ENCODE results near the gene CYFIP2.

The CYFIP2 gene

GRCh38 chr5:157362982-157363381 is 97.1 kb downstream of the CYFIP2 start:
- no peak for DNase-seq

GRCh38 chr5:157365732-157366131 is 99.8 kb downstream of the CYFIP2 start:
- DNase-seq, result no peak

- peak; percentile 51 for DNase-seq
These were observed 101.1 kb downstream of the CYFIP2 start for GRCh38 chr5:157366741-157367674.

- no peak for DNase-seq
These were observed 103.6 kb downstream of the CYFIP2 start for GRCh38 chr5:157369507-157369906.

- DNase-seq, result peak; percentile 55
These were observed 105.0 kb downstream of the CYFIP2 start for GRCh38 chr5:157370967-157371366.

- DNase-seq, result no peak
These were observed 105.9 kb downstream of the CYFIP2 start for GRCh38 chr5:157371655-157372471.

- no peak for DNase-seq
These were observed 106.5 kb downstream of the CYFIP2 start for GRCh38 chr5:157372472-157372822.

- DNase-seq, result no peak
These were observed 112.6 kb downstream of the CYFIP2 start for GRCh38 chr5:157378509-157378908.

GRCh38 chr5:157379983-157380382 is 114.1 kb downstream of the CYFIP2 start:
- DNase-seq, result no peak

GRCh38 chr5:157381746-157382145 is 115.8 kb downstream of the CYFIP2 start:
- DNase-seq, result no peak

- DNase-seq, result no peak
These were observed 117.3 kb downstream of the CYFIP2 start for GRCh38 chr5:157382996-157383800.

- peak; percentile 81 for DNase-seq
These were observed 119.2 kb downstream of the CYFIP2 start for GRCh38 chr5:157384971-157385709.

- no peak for DNase-seq
These were observed 121.2 kb downstream of the CYFIP2 start for GRCh38 chr5:157387041-157387563.

- DNase-seq, result peak; percentile 61
These were observed 121.8 kb downstream of the CYFIP2 start for GRCh38 chr5:157387683-157388093.

GRCh38 chr5:157388111-157388710 is 122.3 kb downstream of the CYFIP2 start:
- no peak for DNase-seq

- DNase-seq, result no peak
These were observed 123.2 kb downstream of the CYFIP2 start for GRCh38 chr5:157389103-157389502.

GRCh38 chr5:157390133-157390532 is 124.2 kb downstream of the CYFIP2 start:
- no peak for DNase-seq

GRCh38 chr5:157390551-157391297 is 124.8 kb downstream of the CYFIP2 start:
- no peak for DNase-seq

GRCh38 chr5:157398305-157398704 is 132.4 kb downstream of the CYFIP2 start:
- no peak for DNase-seq

GRCh38 chr5:157400741-157401495 is 135.0 kb downstream of the CYFIP2 start:
- no peak for DNase-seq

All from right hindlimb (tissue), 1 donor.